Gastroesophageal sphincter (tissue), 4 donors: Measurements from ENCODE around the gene ISCU. TPM values are rescaled to one million over a fixed set of nuclear protein-coding genes. Genes with fewer than 3 reads are reported as not detected.
A peak's percentile ranks its signal among the peaks of the same experiment; 100 is the strongest.

Experiments
- ATAC-seq: fragments of 150-250 bp; one replicate; pipeline ENCODE4 v1.9.1; 2016; ENCODE audit warnings: mild to moderate bottlenecking, moderate library complexity
- H3K27ac ChIP-seq, 4 donors: fragments of 200-600 bp; sonication (generic) in 3 of 4; 1 replicate in 3 of 4; 2 replicates in 1 of 4; pipeline ENCODE4 v1.5.1; 2016 to 2019
- H3K27me3 ChIP-seq: fragments of 200-600 bp; sonication (generic); one replicate; pipeline ENCODE4 v1.5.1; 2019
- H3K36me3 ChIP-seq, 2 donors: fragments of 200-600 bp; sonication (generic); one replicate each; pipeline ENCODE4 v1.5.1; 2019; ENCODE audit warnings: control low read depth in 1 of 2
- H3K4me1 ChIP-seq, 3 donors: fragments of 200-600 bp; sonication (generic); 1 replicate in 2 of 3; 2 replicates in 1 of 3; pipeline ENCODE4 v1.5.1; 2016 to 2019; ENCODE audit warnings: control low read depth in 2 of 3
- H3K4me3 ChIP-seq, 2 donors: fragments of 200-600 bp; sonication (generic); one replicate each; pipeline ENCODE4 v1.5.1; 2019; ENCODE audit warnings: mild to moderate bottlenecking in 1 of 2, moderate library complexity in 1 of 2
- H3K9me3 ChIP-seq, 3 donors: fragments of 200-600 bp; sonication (generic); one replicate each; pipeline ENCODE4 v1.5.1; 2017 to 2019; ENCODE audit warnings: control low read depth in 2 of 3
- EP300 ChIP-seq: sonication (generic); formaldehyde crosslinking; IDR thresholded peaks from one replicate; pipeline ENCODE4 v1.6.1; 2017; ENCODE audit warnings: antibody characterized with exemption, mild to moderate bottlenecking
- POLR2A ChIP-seq, 2 donors: fragments of 450-650 bp; IDR thresholded peaks; one replicate each; pipeline ENCODE4 v1.6.1; 2017; ENCODE audit warnings: antibody characterized with exemption in 2 of 2, mild to moderate bottlenecking in 2 of 2, moderate library complexity in 1 of 2
- POLR2AphosphoS5 ChIP-seq: sonication (generic); formaldehyde crosslinking; IDR thresholded peaks from one replicate; pipeline ENCODE4 v1.6.1; 2017; ENCODE audit warnings: antibody characterized with exemption
- WGBS, 2 donors: methylation state at CpG; one replicate each; pipeline ENCODE4 v1.1.5; 2018; ENCODE audit warnings: low coverage in 1 of 2; 5-methylcytosine and 5-hydroxymethylcytosine counted together
- total RNA-seq, 4 donors: library from RNA; depleted of rRNA; stranded (reverse); fragments of >200 nt; gene quantifications; one replicate each; pipeline ENCODE4 v1.1.0, GENCODE V29; 2016
- TF ChIP-seq, protein P1 (sequence below), 4 experiments: fragments of 200-600 bp in 2 of 4; fragments of 450-650 bp in 2 of 4; sonication (generic) in 1 of 4; IDR thresholded peaks; one replicate each; pipeline ENCODE4 v1.5.1; 2017 to 2019; ENCODE audit warnings: antibody characterized with exemption in 4 of 4, mild to moderate bottlenecking in 2 of 4, moderate library complexity in 2 of 4

ISCU gene
- total RNA-seq, 4 donors from 2014 or later, result 220 to 299 (median 247) TPM

- Histone ChIP-seq H3K9me3 (no peaks in the 10 kb centered on the region), H3K4me1 (peaks cover 0 to 67% (median 3%) of the 10 kb centered on the region in 3 donors), H3K27me3 (no peaks in the 10 kb centered on the region), H3K4me3 (no peak overlapping the region), H3K36me3 (peaks cover 0 to 66% of the 10 kb centered on the region in 2 donors), H3K27ac (peak overlapping the region; percentile 21 to 61 (median 50))
- TF ChIP-seq POLR2AphosphoS5, result no peak
- TF ChIP-seq, protein P1, sequence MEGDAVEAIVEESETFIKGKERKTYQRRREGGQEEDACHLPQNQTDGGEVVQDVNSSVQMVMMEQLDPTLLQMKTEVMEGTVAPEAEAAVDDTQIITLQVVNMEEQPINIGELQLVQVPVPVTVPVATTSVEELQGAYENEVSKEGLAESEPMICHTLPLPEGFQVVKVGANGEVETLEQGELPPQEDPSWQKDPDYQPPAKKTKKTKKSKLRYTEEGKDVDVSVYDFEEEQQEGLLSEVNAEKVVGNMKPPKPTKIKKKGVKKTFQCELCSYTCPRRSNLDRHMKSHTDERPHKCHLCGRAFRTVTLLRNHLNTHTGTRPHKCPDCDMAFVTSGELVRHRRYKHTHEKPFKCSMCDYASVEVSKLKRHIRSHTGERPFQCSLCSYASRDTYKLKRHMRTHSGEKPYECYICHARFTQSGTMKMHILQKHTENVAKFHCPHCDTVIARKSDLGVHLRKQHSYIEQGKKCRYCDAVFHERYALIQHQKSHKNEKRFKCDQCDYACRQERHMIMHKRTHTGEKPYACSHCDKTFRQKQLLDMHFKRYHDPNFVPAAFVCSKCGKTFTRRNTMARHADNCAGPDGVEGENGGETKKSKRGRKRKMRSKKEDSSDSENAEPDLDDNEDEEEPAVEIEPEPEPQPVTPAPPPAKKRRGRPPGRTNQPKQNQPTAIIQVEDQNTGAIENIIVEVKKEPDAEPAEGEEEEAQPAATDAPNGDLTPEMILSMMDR (IDR thresholded peaks at IDR 0.05), result no peak
- no peak for TF ChIP-seq POLR2A (IDR thresholded peaks at IDR 0.05)
- TF ChIP-seq EP300, result no peak
- no peak for ATAC-seq
- WGBS, 2 donors, result 40 to 90% methylated on average over 1 to 3 of the region's 4 CpGs
These were observed 4.1 kb downstream of the ISCU start for GRCh38 chr12:108566452-108566851.

GRCh38 chr12:108567406-108568337 lies 5.3 kb downstream of the ISCU start:
- ATAC-seq, result no peak
- no peak overlapping the region for H3K4me3 ChIP-seq
- H3K27ac ChIP-seq, result peak overlapping the region in 3 of 4 donors; percentile 31 to 52 (median 52)
- peaks cover 0 to 62% (median 3%) of the 10 kb centered on the region in 3 donors for H3K4me1 ChIP-seq
- H3K9me3 ChIP-seq, result no peaks in the 10 kb centered on the region
- no peaks in the 10 kb centered on the region for H3K27me3 ChIP-seq
- 35 to 57% methylated on average over 6 of the region's 7 CpGs for WGBS, 2 donors
- H3K36me3 ChIP-seq, result peaks cover 0 to 66% of the 10 kb centered on the region in 2 donors
- TF ChIP-seq EP300, result no peak
- TF ChIP-seq, protein P1 (IDR thresholded peaks at IDR 0.05), result no peak
- no peak for TF ChIP-seq POLR2AphosphoS5
- no peak for TF ChIP-seq POLR2A (IDR thresholded peaks at IDR 0.05)

DNA sequence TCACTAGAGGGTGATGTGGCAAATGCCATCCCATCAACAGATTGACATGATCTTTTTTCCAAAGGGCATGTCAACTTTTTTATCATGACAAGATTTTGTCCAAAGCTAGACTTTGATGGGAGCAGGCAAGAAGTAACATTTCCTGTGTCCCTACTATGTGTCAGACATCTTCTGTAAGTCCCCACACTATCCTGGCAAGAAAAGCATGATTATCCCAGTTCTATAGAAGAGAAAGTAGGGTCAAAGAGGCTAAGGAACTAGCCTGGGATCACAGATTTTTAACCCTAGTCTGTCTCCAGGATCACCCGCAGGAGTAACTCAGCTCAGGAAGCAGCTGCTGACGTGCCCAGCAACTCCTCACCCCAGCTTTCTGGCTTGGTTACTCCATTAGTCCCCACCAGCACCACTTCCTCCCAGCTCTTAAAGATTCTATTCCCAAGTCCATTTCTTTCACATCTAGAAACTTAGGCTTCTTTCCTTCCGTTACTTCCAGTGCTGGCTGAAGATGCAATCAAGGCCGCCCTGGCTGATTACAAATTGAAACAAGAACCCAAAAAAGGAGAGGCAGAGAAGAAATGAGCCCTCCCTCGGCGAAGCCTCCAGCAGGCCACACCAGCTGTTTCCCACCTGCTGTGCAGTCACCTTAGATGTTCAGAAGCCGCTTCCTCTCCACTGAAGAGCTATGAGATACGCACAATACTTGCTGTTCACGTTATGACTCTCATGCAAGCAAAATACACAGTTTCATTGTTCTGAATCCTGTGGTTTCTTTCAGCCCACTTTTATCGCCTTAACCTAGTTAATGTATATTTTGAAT lies 6.2 kb downstream of the ISCU start:
- H3K36me3 ChIP-seq, result peaks cover 0 to 66% of the 10 kb centered on the region in 2 donors
- ATAC-seq, result no peak
- WGBS, 2 donors, result 74 to 76% methylated on average over 8 to 10 of the region's 10 CpGs
- no peak overlapping the region for H3K4me3 ChIP-seq
- no peak for TF ChIP-seq POLR2AphosphoS5
- no peak for TF ChIP-seq POLR2A (IDR thresholded peaks at IDR 0.05)
- no peak for TF ChIP-seq EP300
- TF ChIP-seq, protein P1 (IDR thresholded peaks at IDR 0.05), result no peak
- H3K9me3 ChIP-seq, result no peaks in the 10 kb centered on the region
- peak overlapping the region in 3 of 4 donors; percentile 31 to 52 (median 52) for H3K27ac ChIP-seq
- no peaks in the 10 kb centered on the region for H3K27me3 ChIP-seq
- peaks cover 0 to 56% (median 3%) of the 10 kb centered on the region in 3 donors for H3K4me1 ChIP-seq

- ATAC-seq, result no peak
- TF ChIP-seq, protein P1 (IDR thresholded peaks at IDR 0.05), result peak in 3 of 4 experiments; percentile 14 to 33 (median 26)
- TF ChIP-seq POLR2AphosphoS5, result no peak
- 17 to 50% methylated on average over 1 to 2 of the region's 3 CpGs for WGBS, 2 donors
- Histone ChIP-seq H3K27me3 (no peaks in the 10 kb centered on the region), H3K27ac (no peak overlapping the region), H3K4me3 (no peak overlapping the region), H3K4me1 (peaks cover 0 to 37% (median 1%) of the 10 kb centered on the region in 3 donors), H3K36me3 (peaks cover 0 to 45% of the 10 kb centered on the region in 2 donors), H3K9me3 (no peaks in the 10 kb centered on the region)
These were observed 8.6 kb downstream of the ISCU start for GRCh38 chr12:108570743-108571608.
